HAP-1 (cell line): ENCODE measurements around the gene XXYLT1.

Experiments used
- DNase-seq, 2 experiments: peaks; one replicate each; pipeline ENCODE4 v3.0.0-alpha.2; 2016 to 2020; ENCODE audit warnings: low spot score in 2 of 2
- H3K27me3 ChIP-seq: fragments of 250-450 bp; sonication (Bioruptor Pico); 2 replicates; pipeline ENCODE4 v1.5.1; 2020; ENCODE audit warnings: low read depth, mild to moderate bottlenecking, moderate library complexity
- H3K36me3 ChIP-seq: fragments of 250-450 bp; sonication (Bioruptor Pico); replicated peaks from 2 replicates; pipeline ENCODE4 v1.5.1; 2020; ENCODE audit warnings: mild to moderate bottlenecking
- H3K4me1 ChIP-seq: fragments of 250-450 bp; sonication (Bioruptor Pico); 2 replicates; pipeline ENCODE4 v1.5.1; 2020; ENCODE audit warnings: mild to moderate bottlenecking
- H3K4me3 ChIP-seq: fragments of 250-450 bp; sonication (Bioruptor Pico); 2 replicates; pipeline ENCODE4 v1.5.1; 2020; ENCODE audit warnings: mild to moderate bottlenecking, moderate library complexity
- H3K9me3 ChIP-seq: fragments of 250-450 bp; sonication (Bioruptor Pico); 2 replicates; pipeline ENCODE4 v1.5.1; 2020; ENCODE audit warnings: mild to moderate bottlenecking, moderate library complexity
- in situ Hi-C: fragments of 300-500 bp; cut with MboI; formaldehyde crosslinking; loops from 3 replicates; pipeline ENCODE4 v1.14.3; 2020; ENCODE audit warnings: low sequenced_read_pairs, inconsistent platforms, mixed read lengths

XXYLT1 gene

GRCh38 chr3:195084746-195085145, 186.2 kb downstream of the XXYLT1 start:
- in situ Hi-C loops = no loop called here
- DNase-seq = no peak
- Histone ChIP-seq H3K4me1 (no peaks in the 10 kb centered on the region), H3K4me3 (no peak overlapping the region), H3K9me3 (no peaks in the 10 kb centered on the region), H3K27me3 (no peaks in the 10 kb centered on the region), H3K36me3 (no peaks in the 10 kb centered on the region)

GRCh38 chr3:195083659-195084058, 187.3 kb downstream of the XXYLT1 start:
- H3K9me3 ChIP-seq = no peaks in the 10 kb centered on the region
- H3K4me1 ChIP-seq = no peaks in the 10 kb centered on the region
- no peaks in the 10 kb centered on the region for H3K36me3 ChIP-seq
- no peak overlapping the region for H3K4me3 ChIP-seq
- H3K27me3 ChIP-seq = no peaks in the 10 kb centered on the region
- no peak for DNase-seq
- in situ Hi-C loops = no loop called here

GRCh38 chr3:195082811-195083210, 188.1 kb downstream of the XXYLT1 start:
- H3K27me3 ChIP-seq = no peaks in the 10 kb centered on the region
- H3K36me3 ChIP-seq = no peaks in the 10 kb centered on the region
- in situ Hi-C loops = no loop called here
- H3K9me3 ChIP-seq = no peaks in the 10 kb centered on the region
- no peaks in the 10 kb centered on the region for H3K4me1 ChIP-seq
- H3K4me3 ChIP-seq = no peak overlapping the region
- DNase-seq = no peak

DNA sequence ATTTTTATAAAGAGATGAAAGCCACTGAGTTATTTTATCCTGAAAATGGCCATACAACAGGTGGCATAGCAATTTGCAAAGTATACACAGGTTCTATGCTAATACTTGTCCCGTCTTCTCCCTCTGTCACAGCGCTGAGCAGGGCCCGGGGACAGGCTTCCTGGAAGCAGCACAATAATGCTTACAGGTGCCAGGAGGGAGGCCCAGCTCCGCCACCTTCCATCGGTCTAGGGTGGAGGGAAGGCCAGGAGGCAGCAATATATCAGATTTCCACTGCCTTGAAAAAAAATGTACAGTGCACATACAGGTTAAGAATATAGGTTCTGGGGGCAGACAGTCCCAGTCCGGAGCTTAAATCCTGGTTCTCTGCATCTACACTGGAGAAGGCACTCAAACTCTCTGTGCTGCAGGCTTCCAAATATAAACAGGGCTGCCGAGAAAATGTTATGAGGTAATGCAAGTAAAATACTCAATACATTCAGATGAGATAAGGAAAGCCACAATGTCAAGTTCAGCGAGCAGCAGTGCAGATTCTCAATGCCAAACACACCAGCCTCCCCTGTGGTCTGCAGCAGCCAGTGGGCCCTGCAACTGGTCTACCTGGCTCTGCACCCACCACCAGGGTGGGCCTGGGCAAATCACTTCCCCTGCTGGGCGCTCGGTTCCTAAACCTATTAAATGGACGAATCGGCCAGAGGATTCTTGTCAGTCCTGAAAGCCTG, 189.6 kb downstream of the XXYLT1 start:
- Histone ChIP-seq H3K9me3 (no peaks in the 10 kb centered on the region), H3K4me1 (no peaks in the 10 kb centered on the region), H3K27me3 (no peaks in the 10 kb centered on the region), H3K36me3 (no peaks in the 10 kb centered on the region), H3K4me3 (no peak overlapping the region)
- no peak for DNase-seq
- in situ Hi-C loops = no loop called here

- Histone ChIP-seq H3K36me3 (no peaks in the 10 kb centered on the region), H3K9me3 (no peaks in the 10 kb centered on the region), H3K4me1 (no peaks in the 10 kb centered on the region), H3K27me3 (no peaks in the 10 kb centered on the region), H3K4me3 (no peak overlapping the region)
- in situ Hi-C loops = no loop called here
- DNase-seq = no peak
These were observed 190.3 kb downstream of the XXYLT1 start for GRCh38 chr3:195080571-195081151.

- in situ Hi-C loops = no loop called here
- no peaks in the 10 kb centered on the region for H3K4me1 ChIP-seq
These were observed 190.8 kb downstream of the XXYLT1 start for GRCh38 chr3:195080125-195080524.

GRCh38 chr3:195079636-195080035, 191.3 kb downstream of the XXYLT1 start:
- in situ Hi-C loops = no loop called here
- H3K9me3 ChIP-seq = no peaks in the 10 kb centered on the region
- H3K27me3 ChIP-seq = no peaks in the 10 kb centered on the region
- H3K4me3 ChIP-seq = no peak overlapping the region
- no peaks in the 10 kb centered on the region for H3K36me3 ChIP-seq
- H3K4me1 ChIP-seq = no peaks in the 10 kb centered on the region
- DNase-seq = no peak

More at GRCh38 chr3:195080125-195080524, 190.8 kb downstream of the XXYLT1 start:
- Histone ChIP-seq H3K27me3 (no peaks in the 10 kb centered on the region), H3K4me3 (no peak overlapping the region), H3K9me3 (no peaks in the 10 kb centered on the region), H3K36me3 (no peaks in the 10 kb centered on the region)
- DNase-seq = no peak

- in situ Hi-C loops = no loop called here
These were observed 192.0 kb downstream of the XXYLT1 start for GRCh38 chr3:195078891-195079440.

GRCh38 chr3:195077611-195078540, 193.1 kb downstream of the XXYLT1 start:
- H3K4me1 ChIP-seq = no peaks in the 10 kb centered on the region
- DNase-seq = no peak
- no peaks in the 10 kb centered on the region for H3K36me3 ChIP-seq
- H3K27me3 ChIP-seq = no peaks in the 10 kb centered on the region
- H3K9me3 ChIP-seq = no peaks in the 10 kb centered on the region
- no peak overlapping the region for H3K4me3 ChIP-seq
- in situ Hi-C loops = no loop called here

More at GRCh38 chr3:195078891-195079440, 192.0 kb downstream of the XXYLT1 start:
- DNase-seq = no peak
- Histone ChIP-seq H3K27me3 (no peaks in the 10 kb centered on the region), H3K4me3 (no peak overlapping the region), H3K9me3 (no peaks in the 10 kb centered on the region), H3K4me1 (no peaks in the 10 kb centered on the region), H3K36me3 (no peaks in the 10 kb centered on the region)

GRCh38 chr3:195076981-195077610, 193.9 kb downstream of the XXYLT1 start:
- Histone ChIP-seq H3K4me3 (no peak overlapping the region), H3K4me1 (no peaks in the 10 kb centered on the region), H3K36me3 (no peaks in the 10 kb centered on the region), H3K27me3 (no peaks in the 10 kb centered on the region), H3K9me3 (no peaks in the 10 kb centered on the region)
- no peak for DNase-seq
- in situ Hi-C loops = no loop called here

- Histone ChIP-seq H3K4me1 (no peaks in the 10 kb centered on the region), H3K27me3 (no peaks in the 10 kb centered on the region), H3K36me3 (no peaks in the 10 kb centered on the region), H3K9me3 (no peaks in the 10 kb centered on the region), H3K4me3 (no peak overlapping the region)
- no peak for DNase-seq
- in situ Hi-C loops = no loop called here
These were observed 194.8 kb downstream of the XXYLT1 start for GRCh38 chr3:195075941-195076875.

DNA sequence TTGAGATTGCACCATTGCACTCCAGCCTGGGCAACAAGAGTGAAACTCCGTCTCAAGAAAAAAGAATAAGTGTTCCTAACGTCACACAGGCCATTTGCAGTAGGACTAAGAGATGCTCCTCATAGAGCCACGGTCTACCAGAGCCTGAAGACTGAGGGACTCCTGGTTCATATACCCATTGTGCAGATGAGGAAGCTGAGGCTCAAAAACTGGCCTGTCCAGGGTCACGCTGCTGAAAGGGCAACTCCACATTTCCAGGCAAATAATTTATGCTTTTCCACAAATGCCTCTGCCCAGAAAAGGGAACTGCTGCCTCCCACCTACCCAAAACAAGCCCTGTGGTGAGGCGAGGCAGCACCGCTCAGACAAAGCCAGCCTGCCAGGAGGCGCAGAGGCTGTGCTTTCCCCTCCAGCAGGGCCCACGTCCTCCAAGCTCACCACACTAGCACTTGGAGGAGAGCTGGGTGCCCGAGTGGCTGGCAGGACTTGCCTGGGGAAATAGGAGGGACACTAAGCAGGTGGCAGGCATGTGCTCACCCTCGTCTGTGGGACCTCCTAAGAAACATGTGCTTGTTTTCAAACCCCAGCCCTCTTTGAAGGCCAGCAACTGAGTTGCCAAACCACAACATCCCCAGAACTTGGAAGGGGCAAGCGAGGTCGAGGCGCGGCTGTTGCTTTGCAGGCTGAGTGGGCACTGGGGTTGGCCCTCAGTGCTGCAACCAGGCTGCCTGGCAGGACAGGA, 195.6 kb downstream of the XXYLT1 start:
- in situ Hi-C loops = no loop called here
- H3K36me3 ChIP-seq = no peaks in the 10 kb centered on the region
- no peaks in the 10 kb centered on the region for H3K27me3 ChIP-seq
- H3K4me3 ChIP-seq = no peak overlapping the region
- no peaks in the 10 kb centered on the region for H3K9me3 ChIP-seq
- DNase-seq = no peak
- no peaks in the 10 kb centered on the region for H3K4me1 ChIP-seq
